Skin of body (tissue), 2 donors: ENCODE data around the gene RXFP1. TPM values are rescaled to one million over a fixed set of nuclear protein-coding genes. Genes with fewer than 3 reads are reported as not detected.

Source experiments
- DNase-seq: peaks from one replicate; lab custom pipeline; 2025; lab: John Stamatoyannopoulos, UW
- total RNA-seq: library from RNA; depleted of rRNA; stranded (reverse); fragments of >200 nt; gene quantifications from one replicate; pipeline ENCODE4 v1.2.3, GENCODE V29; 2014

RXFP1 gene
- total RNA-seq, 1 donor from 2014 or later: 0.39 TPM

GRCh38 chr4:158541506-158541905 is 19.8 kb downstream of the RXFP1 start:
- no peak for DNase-seq

- DNase-seq: no peak
Measured at GRCh38 chr4:158543191-158543590, 21.5 kb downstream of the RXFP1 start.

GRCh38 chr4:158544141-158544540 is 22.5 kb downstream of the RXFP1 start:
- no peak for DNase-seq

GRCh38 chr4:158553364-158553763 is 31.7 kb downstream of the RXFP1 start:
- no peak for DNase-seq

GRCh38 chr4:158560284-158560683 is 38.6 kb downstream of the RXFP1 start:
- DNase-seq: no peak

- no peak for DNase-seq
Measured at GRCh38 chr4:158566860-158567259, 45.2 kb downstream of the RXFP1 start.

GRCh38 chr4:158571736-158572135 is 50.1 kb downstream of the RXFP1 start:
- DNase-seq: no peak

GRCh38 chr4:158572608-158573007 is 50.9 kb downstream of the RXFP1 start:
- no peak for DNase-seq

- no peak for DNase-seq
Measured at GRCh38 chr4:158578476-158578875, 56.8 kb downstream of the RXFP1 start.

GRCh38 chr4:158580064-158580463 is 58.4 kb downstream of the RXFP1 start:
- DNase-seq: no peak

- DNase-seq: no peak
Measured at GRCh38 chr4:158581161-158581560, 59.5 kb downstream of the RXFP1 start.

GRCh38 chr4:158586881-158587280 is 65.2 kb downstream of the RXFP1 start:
- DNase-seq: no peak

- DNase-seq: no peak
Measured at GRCh38 chr4:158588285-158588684, 66.6 kb downstream of the RXFP1 start.

GRCh38 chr4:158588777-158589176 is 67.1 kb downstream of the RXFP1 start:
- DNase-seq: no peak

GRCh38 chr4:158590306-158590705 is 68.6 kb downstream of the RXFP1 start:
- no peak for DNase-seq

GRCh38 chr4:158590824-158591223 is 69.1 kb downstream of the RXFP1 start:
- DNase-seq: no peak

- DNase-seq: no peak
Measured at GRCh38 chr4:158597879-158598596, 76.4 kb downstream of the RXFP1 start.

GRCh38 chr4:158599150-158599549 is 77.5 kb downstream of the RXFP1 start:
- no peak for DNase-seq

- DNase-seq: no peak
Measured at GRCh38 chr4:158599765-158600498, 78.2 kb downstream of the RXFP1 start.

- no peak for DNase-seq
Measured at GRCh38 chr4:158604369-158604768, 82.7 kb downstream of the RXFP1 start.

GRCh38 chr4:158605393-158605792 is 83.7 kb downstream of the RXFP1 start:
- DNase-seq: no peak

GRCh38 chr4:158606969-158607368 is 85.3 kb downstream of the RXFP1 start:
- DNase-seq: no peak

GRCh38 chr4:158609116-158609515 is 87.4 kb downstream of the RXFP1 start:
- DNase-seq: no peak
